C4-2B (cell line): ENCODE data around the gene SMU1.
A peak's percentile ranks its signal among the peaks of the same experiment; 100 is the strongest.

Experiments
- H3K27ac ChIP-seq: fragments of 450-650 bp; 2 replicates; pipeline ENCODE4 v1.5.1; 2017
- CTCF ChIP-seq: fragments of 450-650 bp; conservative IDR thresholded peaks from 2 replicates; pipeline ENCODE4 v1.5.1; 2017; ENCODE audit warnings: mild to moderate bottlenecking
- ZFX ChIP-seq: fragments of 450-650 bp; IDR thresholded peaks from 2 replicates; pipeline ENCODE4 v1.6.1; 2017

SMU1 gene

GRCh38 chr9:33105504-33105903 is 29.0 kb upstream of the SMU1 start:
- no peak for TF ChIP-seq ZFX
- no peak for TF ChIP-seq CTCF
- no peak overlapping the region for H3K27ac ChIP-seq

GRCh38 chr9:33104401-33104800 is 27.9 kb upstream of the SMU1 start:
- H3K27ac ChIP-seq: no peak overlapping the region
- TF ChIP-seq ZFX: no peak
- TF ChIP-seq CTCF: no peak

- no peak overlapping the region for H3K27ac ChIP-seq
- TF ChIP-seq ZFX (no peak), CTCF (no peak)
Observed at GRCh38 chr9:33103501-33104281, 27.2 kb upstream of the SMU1 start.

GRCh38 chr9:33102551-33103210 is 26.2 kb upstream of the SMU1 start:
- H3K27ac ChIP-seq: no peak overlapping the region
- TF ChIP-seq CTCF: no peak
- no peak for TF ChIP-seq ZFX

GRCh38 chr9:33101104-33101951 is 24.9 kb upstream of the SMU1 start:
- H3K27ac ChIP-seq: peak overlapping the region; percentile 3; the same call in 1 of the 2 replicates
- TF ChIP-seq CTCF: no peak
- no peak for TF ChIP-seq ZFX

GRCh38 chr9:33099754-33100153 is 23.3 kb upstream of the SMU1 start:
- TF ChIP-seq ZFX (no peak), CTCF (no peak)
- no peak overlapping the region for H3K27ac ChIP-seq

GRCh38 chr9:33097192-33097591 is 20.7 kb upstream of the SMU1 start:
- no peak overlapping the region for H3K27ac ChIP-seq
- no peak for TF ChIP-seq ZFX
- no peak for TF ChIP-seq CTCF
